H9 (cell line): ENCODE measurements around the gene PCDHB10. TPM values are rescaled to one million over a fixed set of nuclear protein-coding genes. Genes with fewer than 3 reads are reported as not detected.
"Not testable (repeated sequence)": the region's sequence is repeated elsewhere in the genome, so short reads cannot be mapped to it uniquely, and the experiment has no call there.

Source experiments
- DNase-seq: peaks from one replicate; pipeline ENCODE4 v3.0.0-alpha.2; 2017
- H2AFZ ChIP-seq: one replicate; pipeline ENCODE4 v1.6.1; 2013; ENCODE audit warnings: mild to moderate bottlenecking, low read length, control low read depth, moderate library complexity
- H2AK5ac ChIP-seq: 2 replicates; pipeline ENCODE4 v1.6.1; 2013; ENCODE audit warnings: low read length, control low read depth, mixed read lengths; ENCODE audit not compliant: insufficient read length
- H2BK120ac ChIP-seq: one replicate; pipeline ENCODE4 v1.6.1; 2013; ENCODE audit warnings: low read depth, mild to moderate bottlenecking, low read length, control low read depth, inconsistent platforms; ENCODE audit not compliant: poor library complexity, severe bottlenecking
- H2BK12ac ChIP-seq: 2 replicates; pipeline ENCODE4 v1.6.1; 2013; ENCODE audit warnings: low read length, control low read depth, mixed read lengths, low read depth; ENCODE audit not compliant: insufficient read length
- H2BK15ac ChIP-seq: 2 replicates; pipeline ENCODE4 v1.6.1; 2013; ENCODE audit warnings: low read depth, low read length, control low read depth
- H2BK20ac ChIP-seq: one replicate; pipeline ENCODE4 v1.6.1; 2013; ENCODE audit warnings: low read depth, mild to moderate bottlenecking, low read length, control low read depth, inconsistent platforms; ENCODE audit not compliant: poor library complexity, severe bottlenecking
- H2BK5ac ChIP-seq: 2 replicates; pipeline ENCODE4 v1.6.1; 2013; ENCODE audit warnings: low read length, control low read depth, mixed read lengths; ENCODE audit not compliant: insufficient read length
- H3K14ac ChIP-seq: 2 replicates; pipeline ENCODE4 v1.6.1; 2013; ENCODE audit warnings: low read length, control low read depth; ENCODE audit not compliant: insufficient read depth
- H3K18ac ChIP-seq: 2 replicates; pipeline ENCODE4 v1.6.1; 2013; ENCODE audit warnings: low read depth, mild to moderate bottlenecking, mixed read lengths, low read length, control low read depth; ENCODE audit not compliant: insufficient read length
- H3K23ac ChIP-seq: 2 replicates; pipeline ENCODE4 v1.6.1; 2013; ENCODE audit warnings: low read length, control low read depth, mixed read lengths, low read depth; ENCODE audit not compliant: insufficient read length
- H3K23me2 ChIP-seq: 2 replicates; pipeline ENCODE4 v1.6.1; 2013; ENCODE audit warnings: low read depth, mild to moderate bottlenecking, mixed read lengths, low read length, control low read depth; ENCODE audit not compliant: insufficient read length, poor library complexity, severe bottlenecking
- H3K27ac ChIP-seq: 2 replicates; pipeline ENCODE4 v1.5.1; 2013; ENCODE audit warnings: low read length, control low read depth, mixed read lengths, low read depth; ENCODE audit not compliant: insufficient read length
- H3K27me3 ChIP-seq: 2 replicates; pipeline ENCODE4 v1.6.1; 2013; ENCODE audit warnings: low read length, control low read depth, inconsistent platforms; ENCODE audit not compliant: insufficient read depth
- H3K4ac ChIP-seq: 2 replicates; pipeline ENCODE4 v1.6.1; 2013; ENCODE audit warnings: low read depth, mild to moderate bottlenecking, control low read depth, inconsistent platforms, low read length, moderate library complexity
- H3K4me1 ChIP-seq: 2 replicates; pipeline ENCODE4 v1.6.1; 2013; ENCODE audit warnings: low read length, control low read depth, inconsistent platforms; ENCODE audit not compliant: insufficient read depth
- H3K4me2 ChIP-seq: 2 replicates; pipeline ENCODE4 v1.6.1; 2013; ENCODE audit warnings: low read length, control low read depth, mixed read lengths; ENCODE audit not compliant: insufficient read length, insufficient read depth
- H3K56ac ChIP-seq: 2 replicates; pipeline ENCODE4 v1.6.1; 2013; ENCODE audit warnings: low read depth, mild to moderate bottlenecking, mixed read lengths, low read length, control low read depth; ENCODE audit not compliant: insufficient read length
- H3K79me1 ChIP-seq: 2 replicates; pipeline ENCODE4 v1.6.1; 2013; ENCODE audit warnings: low read depth, mild to moderate bottlenecking, moderate library complexity, low read length, control low read depth, inconsistent platforms; ENCODE audit not compliant: insufficient read depth, poor library complexity, severe bottlenecking
- H3K79me2 ChIP-seq: 2 replicates; pipeline ENCODE4 v1.6.1; 2013; ENCODE audit warnings: low read length, control low read depth, inconsistent platforms; ENCODE audit not compliant: insufficient read depth
- H3K9ac ChIP-seq: 2 replicates; pipeline ENCODE4 v1.6.1; 2013; ENCODE audit warnings: low read length, control low read depth, mixed read lengths; ENCODE audit not compliant: insufficient read length; ENCODE audit errors: extremely low read depth
- H3K9me3 ChIP-seq: one replicate; pipeline ENCODE4 v1.6.1; 2013; ENCODE audit warnings: low read depth, low read length, inconsistent platforms; ENCODE audit not compliant: control insufficient read depth
- H3T11ph ChIP-seq: one replicate; pipeline ENCODE4 v1.6.1; 2013; ENCODE audit warnings: mild to moderate bottlenecking, low read length, control low read depth, inconsistent platforms
- H4K20me1 ChIP-seq: one replicate; pipeline ENCODE4 v1.6.1; 2013; ENCODE audit not compliant: control insufficient read depth, insufficient read length, insufficient read depth
- H4K5ac ChIP-seq: 2 replicates; pipeline ENCODE4 v1.6.1; 2013; ENCODE audit warnings: low read depth, mild to moderate bottlenecking, mixed read lengths, low read length, control low read depth; ENCODE audit not compliant: insufficient read length
- H4K8ac ChIP-seq: replicated peaks from 2 replicates; pipeline ENCODE4 v1.6.1; 2013; ENCODE audit warnings: low read length, control low read depth, mixed read lengths, low read depth; ENCODE audit not compliant: insufficient read length
- H4K91ac ChIP-seq: 2 replicates; pipeline ENCODE4 v1.6.1; 2013; ENCODE audit warnings: low read depth, mild to moderate bottlenecking, moderate library complexity, mixed read lengths, low read length, control low read depth; ENCODE audit not compliant: insufficient read length
- H3K27ac Mint-ChIP-seq, 3 experiments: 2 replicates in 2 of 3; 3 replicates in 1 of 3; pipeline ENCODE4 v1.8.0; 2020 to 2021; ENCODE audit warnings: mixed read lengths in 3 of 3, mild to moderate bottlenecking in 1 of 3, moderate library complexity in 1 of 3
- H3K27me3 Mint-ChIP-seq: 2 replicates; pipeline ENCODE4 v1.8.0; 2021; ENCODE audit warnings: low read depth, mild to moderate bottlenecking, moderate library complexity, mixed read lengths
- H3K36me3 Mint-ChIP-seq, 3 experiments: 2 replicates in 2 of 3; 3 replicates in 1 of 3; pipeline ENCODE4 v1.8.0; 2020 to 2021; ENCODE audit warnings: low read depth in 3 of 3, mixed read lengths in 3 of 3; ENCODE audit not compliant: insufficient read depth in 1 of 3
- H3K4me1 Mint-ChIP-seq, 2 experiments: 2 replicates each; pipeline ENCODE4 v1.8.0; 2020; ENCODE audit warnings: mixed read lengths in 2 of 2
- H3K4me3 Mint-ChIP-seq, 2 experiments: 2 replicates in 1 of 2; 3 replicates in 1 of 2; pipeline ENCODE4 v1.8.0; 2020 to 2021; ENCODE audit warnings: mild to moderate bottlenecking in 2 of 2, mixed read lengths in 2 of 2, moderate library complexity in 1 of 2
- H3K9me3 Mint-ChIP-seq, 2 experiments: 2 replicates in 1 of 2; 3 replicates in 1 of 2; pipeline ENCODE4 v1.8.0; 2020; ENCODE audit warnings: mild to moderate bottlenecking in 2 of 2, mixed read lengths in 2 of 2, moderate library complexity in 1 of 2
- WGBS: extraction: QIAGEN DNeasy Blood & Tissue Kit; methylation state at CpG from one replicate; pipeline ENCODE4 v1.1.7; 2013; ENCODE audit warnings: missing lambda C conversion rate, low lambda C conversion rate, mixed read lengths; ENCODE audit not compliant: insufficient read length; ENCODE audit errors: extremely low coverage; 5-methylcytosine and 5-hydroxymethylcytosine counted together
- total RNA-seq: library from RNA; stranded (reverse); gene quantifications from 2 replicates; pipeline ENCODE4 v1.2.1, GENCODE V29; 2021

The PCDHB10 gene
- total RNA-seq, 1 experiment from 2014 or later: 1.6 TPM

DNA sequence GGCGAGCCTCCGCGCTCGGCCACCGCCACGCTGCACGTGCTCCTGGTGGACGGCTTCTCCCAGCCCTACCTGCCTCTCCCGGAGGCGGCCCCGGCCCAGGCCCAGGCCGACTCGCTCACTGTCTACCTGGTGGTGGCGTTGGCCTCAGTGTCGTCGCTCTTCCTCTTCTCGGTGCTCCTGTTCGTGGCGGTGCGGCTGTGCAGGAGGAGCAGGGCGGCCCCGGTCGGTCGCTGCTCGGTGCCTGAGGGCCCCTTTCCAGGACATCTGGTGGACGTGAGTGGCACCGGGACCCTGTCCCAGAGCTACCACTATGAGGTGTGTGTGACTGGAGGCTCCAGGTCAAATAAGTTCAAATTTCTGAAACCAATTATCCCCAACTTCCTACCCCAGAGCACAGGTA, 18.7 kb downstream of the PCDHB10 start:
- H2BK15ac ChIP-seq, H3K27me3 ChIP-seq, H4K5ac ChIP-seq, H2AFZ ChIP-seq, H4K20me1 ChIP-seq, H3K4me2 ChIP-seq, H3K4ac ChIP-seq, H3K56ac ChIP-seq, H3K18ac ChIP-seq, H2BK20ac ChIP-seq, H3K23me2 ChIP-seq, DNase-seq, H3K27ac Mint-ChIP-seq, H2BK12ac ChIP-seq, H3K14ac ChIP-seq, H3K9ac ChIP-seq, H3K79me2 ChIP-seq, H2BK120ac ChIP-seq, H4K91ac ChIP-seq, H3K9me3 ChIP-seq, H3K27ac ChIP-seq, H3T11ph ChIP-seq, H3K4me3 Mint-ChIP-seq, H3K23ac ChIP-seq, H4K8ac ChIP-seq, H3K79me1 ChIP-seq, H2BK5ac ChIP-seq, H3K4me1 ChIP-seq, H2AK5ac ChIP-seq: not testable (repeated sequence)
- no CpG with 5 or more reads among the region's 27 CpGs for WGBS
- peaks cover 11 to 23% (median 16%) of the 10 kb centered on the region in 3 experiments for H3K36me3 Mint-ChIP-seq
- H3K27me3 Mint-ChIP-seq: peaks cover 16% of the 10 kb centered on the region
- H3K4me1 Mint-ChIP-seq: peaks cover 4 to 14% of the 10 kb centered on the region in 2 experiments; a peak in 3 of 4 replicates
- H3K9me3 Mint-ChIP-seq: peaks cover 25 to 31% of the 10 kb centered on the region in 2 experiments
